ENCODE data around the gene PLA2G6.

DNA sequence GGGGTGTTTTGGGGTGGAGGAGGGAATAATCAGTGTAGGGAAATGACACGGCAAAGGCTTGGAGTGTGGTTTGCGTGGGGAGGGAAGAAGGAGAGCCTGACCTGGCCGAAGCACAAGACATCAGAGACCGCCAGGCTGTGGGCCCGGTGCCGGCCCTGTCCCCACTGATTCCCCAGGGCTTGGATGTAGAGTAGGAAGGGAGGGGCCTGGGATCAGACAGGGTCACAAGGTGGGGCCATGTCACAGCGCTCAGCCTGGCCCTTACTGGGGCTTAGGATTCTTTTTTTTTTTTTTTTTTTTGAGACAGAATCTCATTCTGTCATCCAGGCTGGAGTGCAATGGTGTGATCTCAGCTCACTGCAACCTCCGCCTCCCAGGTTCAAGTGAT, 114.6 kb downstream of the PLA2G6 start:
- TF ChIP-seq, protein P1, sequence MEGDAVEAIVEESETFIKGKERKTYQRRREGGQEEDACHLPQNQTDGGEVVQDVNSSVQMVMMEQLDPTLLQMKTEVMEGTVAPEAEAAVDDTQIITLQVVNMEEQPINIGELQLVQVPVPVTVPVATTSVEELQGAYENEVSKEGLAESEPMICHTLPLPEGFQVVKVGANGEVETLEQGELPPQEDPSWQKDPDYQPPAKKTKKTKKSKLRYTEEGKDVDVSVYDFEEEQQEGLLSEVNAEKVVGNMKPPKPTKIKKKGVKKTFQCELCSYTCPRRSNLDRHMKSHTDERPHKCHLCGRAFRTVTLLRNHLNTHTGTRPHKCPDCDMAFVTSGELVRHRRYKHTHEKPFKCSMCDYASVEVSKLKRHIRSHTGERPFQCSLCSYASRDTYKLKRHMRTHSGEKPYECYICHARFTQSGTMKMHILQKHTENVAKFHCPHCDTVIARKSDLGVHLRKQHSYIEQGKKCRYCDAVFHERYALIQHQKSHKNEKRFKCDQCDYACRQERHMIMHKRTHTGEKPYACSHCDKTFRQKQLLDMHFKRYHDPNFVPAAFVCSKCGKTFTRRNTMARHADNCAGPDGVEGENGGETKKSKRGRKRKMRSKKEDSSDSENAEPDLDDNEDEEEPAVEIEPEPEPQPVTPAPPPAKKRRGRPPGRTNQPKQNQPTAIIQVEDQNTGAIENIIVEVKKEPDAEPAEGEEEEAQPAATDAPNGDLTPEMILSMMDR (conservative IDR thresholded peaks at IDR 0.05; ENCODE audit: low read depth, low read length) = no peak
- TF ChIP-seq EZH2 (IDR thresholded peaks at IDR 0.05; ENCODE audit: low read length, unreplicated experiment) (no peak), EZH2phosphoT487 (IDR thresholded peaks at IDR 0.05; ENCODE audit: borderline replicate concordance, low read length) (no peak)

Data from PC-3 (cell line).